Adipose tissue (tissue), 3 donors: ENCODE data around the gene FOXP1. TPM values are rescaled to one million over a fixed set of nuclear protein-coding genes. Genes with fewer than 3 reads are reported as not detected.

Experiments used
- H3K27ac ChIP-seq: one replicate; pipeline ENCODE4 v1.5.1; 2013; ENCODE audit warnings: low read depth, low read length
- WGBS, 3 donors: extraction: QIAGEN DNeasy Blood & Tissue Kit; methylation state at CpG; one replicate each; pipeline ENCODE4 v1.1.7; 2013; 5-methylcytosine and 5-hydroxymethylcytosine counted together
- polyA plus RNA-seq, 3 donors: library from polyadenylated mRNA; stranded (reverse); fragments of 200-250 nt; gene quantifications; one replicate each; pipeline ENCODE4 v1.2.3, GENCODE V29; 2013
- donor health status: healthy with polysubstance abuse.
- donor health status: Bipolar disorder and iron deficiency.
- donor health status: healthy.

FOXP1 gene
- polyA plus RNA-seq, 3 donors: 6.3 to 19.2 (median 11.4) TPM

- H3K27ac ChIP-seq: no peak overlapping the region
- 65 to 80% (median 75%) methylated on average over 8 of the region's 8 CpGs for WGBS, 3 donors
Measured at GRCh38 chr3:71047616-71048531, 535.7 kb downstream of the FOXP1 start.

GRCh38 chr3:71046791-71047190 is 536.7 kb downstream of the FOXP1 start:
- no peak overlapping the region for H3K27ac ChIP-seq
- 70 to 74% (median 74%) methylated on average over 3 of the region's 3 CpGs for WGBS, 3 donors

DNA sequence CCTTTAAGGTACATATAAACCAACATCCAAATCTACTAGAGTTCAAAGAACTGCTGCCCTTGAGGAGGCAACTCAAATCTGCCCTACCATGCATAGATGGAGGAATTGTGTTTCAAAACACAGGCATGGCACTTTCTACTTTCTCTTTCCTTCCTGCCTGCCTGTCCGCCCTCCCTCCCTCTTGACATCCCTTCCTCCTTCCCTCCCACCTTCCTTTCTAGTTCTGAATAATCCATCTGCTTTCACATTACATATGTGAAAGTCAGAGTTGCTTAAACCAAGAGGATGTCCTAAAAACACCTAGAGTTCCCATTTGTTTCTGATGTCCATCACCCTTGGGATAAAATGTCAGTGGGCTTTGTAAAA is 537.6 kb downstream of the FOXP1 start:
- WGBS, 3 donors: 30 to 82% (median 56%) methylated on average over 1 of the region's 1 CpG
- no peak overlapping the region for H3K27ac ChIP-seq

GRCh38 chr3:71045212-71045916 is 538.2 kb downstream of the FOXP1 start:
- 87 to 93% (median 92%) methylated on average over 5 of the region's 5 CpGs for WGBS, 3 donors
- no peak overlapping the region for H3K27ac ChIP-seq

- H3K27ac ChIP-seq: no peak overlapping the region
- WGBS, 3 donors: 91 to 95% (median 93%) methylated on average over 9 of the region's 9 CpGs
Measured at GRCh38 chr3:71042759-71043158, 540.8 kb downstream of the FOXP1 start.

DNA sequence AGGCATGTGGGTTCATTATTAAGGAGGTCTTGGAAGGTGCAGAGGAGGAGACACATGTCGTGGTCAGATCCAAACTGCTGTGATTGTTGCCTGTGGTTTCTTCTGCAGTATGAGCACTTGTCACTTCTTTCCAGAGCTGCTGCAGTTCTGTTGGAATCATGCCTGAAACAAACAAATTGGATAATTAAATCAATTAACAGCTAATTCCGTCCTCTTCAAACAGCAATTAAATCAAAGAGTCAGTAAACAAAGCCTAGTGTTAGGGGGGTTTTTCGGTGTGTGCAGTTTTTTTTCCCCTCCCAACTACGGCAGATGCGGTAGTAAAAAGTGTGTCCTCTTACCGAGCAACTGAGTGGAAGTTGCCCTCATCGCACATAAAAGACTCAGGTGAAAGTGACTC is 542.2 kb downstream of the FOXP1 start:
- H3K27ac ChIP-seq: no peak overlapping the region
- WGBS, 3 donors: 87 to 94% (median 93%) methylated on average over 7 of the region's 7 CpGs

DNA sequence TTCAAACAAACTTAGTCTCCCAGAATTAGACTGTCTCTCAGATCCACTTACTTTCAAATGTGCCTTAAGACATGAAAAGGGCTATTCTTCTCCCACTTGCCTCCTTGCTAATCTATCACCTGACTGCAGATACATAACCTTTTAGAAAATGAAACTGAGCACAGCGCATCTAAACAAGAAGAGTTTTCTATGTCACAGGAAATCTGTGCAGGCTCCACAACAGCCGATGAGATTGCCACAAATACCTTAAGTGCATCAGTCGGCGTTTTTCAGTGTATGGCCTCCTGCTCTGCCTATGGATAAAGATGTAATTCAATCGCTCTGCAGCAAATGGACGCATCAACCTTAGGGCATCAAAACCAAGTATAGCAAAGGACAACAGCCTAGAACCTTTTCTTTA is 544.2 kb downstream of the FOXP1 start:
- 74 to 87% (median 81%) methylated on average over 6 of the region's 6 CpGs for WGBS, 3 donors
- H3K27ac ChIP-seq: no peak overlapping the region

DNA sequence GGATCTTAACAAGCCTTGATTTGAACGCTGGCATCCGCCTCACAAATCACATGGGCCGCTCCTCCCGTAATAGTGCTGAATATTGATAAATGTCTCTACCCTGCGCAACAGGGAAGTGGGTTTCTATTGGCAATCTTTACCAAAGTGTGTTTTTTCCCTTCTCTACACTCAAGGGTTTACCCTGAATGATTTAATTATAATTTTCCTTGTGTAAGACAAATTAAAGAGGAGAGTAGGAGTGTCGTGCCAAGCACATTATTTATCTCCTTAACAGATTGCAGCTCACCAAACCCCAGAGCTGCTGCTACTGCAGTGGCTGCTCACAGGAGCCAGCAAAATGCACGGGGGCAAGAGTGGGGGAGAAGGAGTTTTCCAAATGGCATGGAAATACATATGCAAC is 545.8 kb downstream of the FOXP1 start:
- no peak overlapping the region for H3K27ac ChIP-seq
- 77 to 86% (median 80%) methylated on average over 7 of the region's 7 CpGs for WGBS, 3 donors

DNA sequence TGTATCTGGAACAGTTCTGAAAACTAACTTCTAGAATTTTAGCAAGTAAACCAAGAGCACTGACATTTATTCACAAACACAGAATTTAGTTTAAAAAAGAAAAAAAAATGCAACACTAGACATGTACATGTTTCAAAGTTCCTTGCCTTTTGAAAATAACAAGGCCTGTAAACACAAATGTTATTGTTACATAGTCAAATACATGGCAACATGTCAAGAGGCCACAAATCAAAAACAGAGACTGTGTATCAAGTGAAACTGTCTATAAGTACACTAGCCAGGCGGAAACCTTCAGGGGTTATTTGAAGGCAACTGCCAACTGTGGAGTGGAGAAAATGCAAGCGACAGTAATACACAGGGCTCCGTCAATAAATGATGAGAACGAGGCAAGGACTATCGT is 547.6 kb downstream of the FOXP1 start:
- no peak overlapping the region for H3K27ac ChIP-seq

GRCh38 chr3:71035314-71035713 is 548.2 kb downstream of the FOXP1 start:
- no peak overlapping the region for H3K27ac ChIP-seq
- WGBS, 3 donors: 60 to 81% (median 60%) methylated on average over 5 of the region's 5 CpGs

More for the DNA sequence above, 547.6 kb downstream of the FOXP1 start:
- 87 to 90% (median 90%) methylated on average over 5 of the region's 5 CpGs for WGBS, 3 donors

GRCh38 chr3:71033681-71034220 is 549.8 kb downstream of the FOXP1 start:
- H3K27ac ChIP-seq: no peak overlapping the region
- WGBS, 3 donors: 90 to 95% (median 94%) methylated on average over 9 of the region's 9 CpGs

GRCh38 chr3:71031914-71032521 is 551.5 kb downstream of the FOXP1 start:
- 65 to 83% (median 71%) methylated on average over 13 of the region's 13 CpGs for WGBS, 3 donors
- no peak overlapping the region for H3K27ac ChIP-seq

DNA sequence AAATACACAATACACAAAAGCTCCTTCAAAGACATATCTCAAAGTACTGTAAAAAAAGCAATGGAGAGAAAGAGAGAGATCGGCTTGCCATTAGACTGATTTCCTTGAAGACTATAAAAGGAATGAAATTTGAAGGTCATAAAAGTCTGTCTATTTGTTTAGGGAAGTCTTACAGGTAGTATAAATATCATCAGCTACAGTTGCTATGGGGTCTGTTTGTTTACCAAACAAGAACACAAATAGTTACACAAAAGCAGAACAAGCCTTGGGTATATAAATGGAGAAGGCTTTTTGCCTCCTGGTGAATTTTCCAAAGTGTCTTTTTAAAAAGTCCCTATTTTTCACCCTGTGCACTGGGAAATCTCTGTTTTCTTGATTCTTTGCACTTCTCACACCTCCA is 552.3 kb downstream of the FOXP1 start:
- 61 to 85% (median 74%) methylated on average over 1 of the region's 1 CpG for WGBS, 3 donors
- no peak overlapping the region for H3K27ac ChIP-seq

- H3K27ac ChIP-seq: no peak overlapping the region
- WGBS, 3 donors: 92 to 96% (median 93%) methylated on average over 5 of the region's 5 CpGs
Measured at GRCh38 chr3:71030748-71031147, 552.8 kb downstream of the FOXP1 start.

- WGBS, 3 donors: 92 to 98% (median 95%) methylated on average over 3 of the region's 3 CpGs
- no peak overlapping the region for H3K27ac ChIP-seq
Measured at GRCh38 chr3:71029770-71030169, 553.8 kb downstream of the FOXP1 start.

DNA sequence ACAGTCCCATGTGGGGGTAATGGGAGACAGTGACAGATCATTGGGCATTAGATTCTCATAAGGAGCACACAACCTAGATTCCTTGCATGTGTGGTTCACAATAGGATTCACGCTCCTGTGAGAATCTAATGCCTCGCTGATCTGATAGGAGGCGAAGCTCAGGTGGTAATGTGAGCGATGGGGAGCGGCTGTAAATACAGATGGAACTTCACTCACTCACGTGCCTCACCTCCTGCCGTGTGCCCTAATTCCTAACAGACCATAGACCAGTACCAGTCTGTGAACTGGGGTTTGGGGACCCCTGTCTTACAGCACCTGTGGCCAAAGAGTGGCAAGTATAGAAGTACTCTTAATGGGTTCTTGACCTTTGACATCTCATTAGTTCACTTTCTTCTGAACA is 554.7 kb downstream of the FOXP1 start:
- H3K27ac ChIP-seq: no peak overlapping the region
- 97 to 98% (median 97%) methylated on average over 7 of the region's 7 CpGs for WGBS, 3 donors

GRCh38 chr3:71028184-71028583 is 555.3 kb downstream of the FOXP1 start:
- WGBS, 3 donors: 94 to 96% (median 96%) methylated on average over 5 of the region's 5 CpGs
- H3K27ac ChIP-seq: no peak overlapping the region

DNA sequence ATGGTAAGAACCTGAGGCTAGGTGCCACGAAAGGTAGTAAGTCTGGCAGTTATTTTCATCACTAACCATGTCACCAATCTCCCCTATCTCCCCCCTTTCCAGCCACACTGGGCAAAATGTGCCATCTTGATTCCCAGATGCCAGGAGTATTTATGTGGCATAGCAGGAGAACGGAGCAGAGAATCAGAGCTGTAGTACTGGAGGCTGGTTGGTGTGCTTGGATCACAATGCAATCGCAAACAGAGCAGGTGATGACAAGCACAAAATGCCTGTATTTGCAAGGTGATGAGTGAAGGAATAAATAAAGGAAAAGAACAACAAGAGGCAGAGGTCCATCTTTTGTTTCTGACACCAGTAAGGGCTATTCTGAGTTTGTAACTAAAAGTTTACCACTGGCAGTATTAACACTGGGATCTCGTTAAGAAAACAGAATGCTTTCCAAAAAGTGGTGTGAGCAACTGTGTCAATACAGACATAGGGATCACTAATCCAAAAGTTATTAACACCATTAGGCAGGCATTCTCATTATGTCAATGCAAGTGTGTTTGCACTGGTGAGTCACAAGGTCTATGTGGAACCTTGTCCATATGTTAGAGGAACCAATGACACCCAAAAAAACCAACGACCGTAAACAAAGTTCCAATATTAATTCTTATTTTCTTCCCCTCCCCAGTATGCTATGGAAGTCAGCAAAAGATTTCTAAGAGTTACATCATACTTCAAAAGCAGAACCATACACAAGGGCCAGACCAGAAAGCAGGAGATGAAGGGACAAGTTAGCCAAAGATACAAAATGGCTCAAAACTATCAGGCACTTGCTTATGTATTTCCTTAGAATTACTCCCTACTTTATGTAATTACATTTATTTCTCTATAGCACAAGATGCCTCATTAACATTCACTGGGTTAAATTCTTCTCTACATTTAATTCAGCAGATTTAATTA is 556.6 kb downstream of the FOXP1 start:
- 59 to 80% (median 78%) methylated on average over 6 of the region's 6 CpGs for WGBS, 3 donors
- H3K27ac ChIP-seq: no peak overlapping the region
